Activated naive CD4-positive, alpha-beta T cell treated with anti-CD3 and anti-CD28 coated beads, Interleukin-2, amount 50 U/mL, for 16 hours (primary cell): Measurements from ENCODE around the gene ZNF525.
A peak's percentile ranks its signal among the peaks of the same experiment; 100 is the strongest.
"Not testable (repeated sequence)": the region's sequence is repeated elsewhere in the genome, so short reads cannot be mapped to it uniquely, and the experiment has no call there.

Experiments
- DNase-seq: peaks from one replicate; pipeline ENCODE4 v3.0.0-alpha.2; 2020

ZNF525 gene

GRCh38 chr19:53365134-53365898 lies at the start of gene ZNF525:
TSS of gene ZNF525 (plus strand) at chr19:53365705. CDS start at chr19:53372282, 6,577 bp downstream.
- DNase-seq: peak; percentile 98

GRCh38 chr19:53328967-53329366 lies 36.5 kb upstream of the ZNF525 start:
- DNase-seq: peak; percentile 20

GRCh38 chr19:53332484-53332883 lies 33.0 kb upstream of the ZNF525 start:
- no peak for DNase-seq

GRCh38 chr19:53333066-53333462 lies 32.4 kb upstream of the ZNF525 start:
- DNase-seq: peak; percentile 39

GRCh38 chr19:53333463-53334449 lies 31.7 kb upstream of the ZNF525 start, which contains the start of gene ZNF845:
TSS of gene ZNF845 (plus strand) at chr19:53333749. CDS start at chr19:53341308, 7,559 bp downstream.
- peak; percentile 93 for DNase-seq

- not testable (repeated sequence) for DNase-seq
Observed at GRCh38 chr19:53344403-53344802, 21.1 kb upstream of the ZNF525 start.

GRCh38 chr19:53355739-53356138 lies 9.8 kb upstream of the ZNF525 start:
- no peak for DNase-seq

- DNase-seq: no peak
Observed at GRCh38 chr19:53357821-53358581, 7.5 kb upstream of the ZNF525 start.

GRCh38 chr19:53360056-53360455 lies 5.4 kb upstream of the ZNF525 start:
- not testable (repeated sequence) for DNase-seq

- DNase-seq: peak; percentile 49
Observed at GRCh38 chr19:53365899-53366493, 491 bp downstream of the ZNF525 start.

GRCh38 chr19:53372196-53372595 lies 6.7 kb downstream of the ZNF525 start:
- no peak for DNase-seq

GRCh38 chr19:53374288-53374687 lies 8.8 kb downstream of the ZNF525 start:
- DNase-seq: no peak

GRCh38 chr19:53374743-53375142 lies 9.2 kb downstream of the ZNF525 start:
- no peak for DNase-seq

GRCh38 chr19:53381376-53381775 lies 15.9 kb downstream of the ZNF525 start:
- no peak for DNase-seq

- no peak for DNase-seq
Observed at GRCh38 chr19:53388168-53388567, 22.7 kb downstream of the ZNF525 start.

- no peak for DNase-seq
Observed at GRCh38 chr19:53388904-53389303, 23.4 kb downstream of the ZNF525 start.

GRCh38 chr19:53389571-53389970 lies 24.1 kb downstream of the ZNF525 start:
- DNase-seq: no peak

- DNase-seq: no peak
Observed at GRCh38 chr19:53389978-53390377, 24.5 kb downstream of the ZNF525 start.

- no peak for DNase-seq
Observed at GRCh38 chr19:53394522-53394973, 29.0 kb downstream of the ZNF525 start.

- DNase-seq: peak; percentile 94
Observed at GRCh38 chr19:53394974-53395839, 29.7 kb downstream of the ZNF525 start, which contains the start of gene ZNF765. TSS of gene ZNF765 (plus strand) at chr19:53395149. CDS start at chr19:53398016, 2,867 bp downstream.
